Activated naive CD8-positive, alpha-beta T cell (primary cell): ENCODE measurements around the gene AP4E1.
"Not testable (repeated sequence)": the region's sequence is repeated elsewhere in the genome, so short reads cannot be mapped to it uniquely, and the experiment has no call there.

ENCODE experiments used
- H3K27ac Mint-ChIP-seq: one replicate; pipeline ENCODE4 v1.8.0; 2021; ENCODE audit warnings: mixed read lengths
- H3K27me3 Mint-ChIP-seq: one replicate; pipeline ENCODE4 v1.8.0; 2021; ENCODE audit warnings: mixed read lengths
- H3K36me3 Mint-ChIP-seq: one replicate; pipeline ENCODE4 v1.8.0; 2021; ENCODE audit warnings: mixed read lengths
- H3K4me1 Mint-ChIP-seq: one replicate; pipeline ENCODE4 v1.8.0; 2021; ENCODE audit warnings: low read depth, mixed read lengths
- H3K4me3 Mint-ChIP-seq: one replicate; pipeline ENCODE4 v1.8.0; 2021; ENCODE audit warnings: mild to moderate bottlenecking, mixed read lengths
- H3K9me3 Mint-ChIP-seq: one replicate; pipeline ENCODE4 v1.8.0; 2021; ENCODE audit warnings: low read depth, mixed read lengths

Gene AP4E1

DNA sequence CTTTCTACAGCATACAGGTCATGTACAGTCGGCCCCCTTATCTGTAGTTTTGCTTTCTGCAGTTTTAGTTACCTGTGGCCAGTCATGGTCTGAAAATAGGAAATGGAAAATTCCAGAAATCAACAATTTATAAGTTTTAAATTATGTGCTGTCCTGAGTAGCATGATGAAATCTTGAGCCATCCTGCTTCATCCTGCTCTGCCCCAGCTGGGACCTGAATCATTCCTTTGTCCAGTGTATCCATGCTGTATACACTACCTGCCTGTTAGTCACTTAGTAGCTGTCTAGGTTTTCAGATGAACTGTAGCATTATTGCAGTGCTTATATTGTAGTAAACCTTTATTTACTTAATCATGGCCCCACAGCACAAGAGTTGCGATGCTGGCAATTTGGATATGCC lies 44.8 kb downstream of the AP4E1 start:
- Mint-ChIP-seq H3K9me3 (peaks cover 4% of the 10 kb centered on the region), H3K4me1 (no peaks in the 10 kb centered on the region), H3K36me3 (peaks cover 61% of the 10 kb centered on the region), H3K27me3 (no peaks in the 10 kb centered on the region), H3K4me3 (no peak overlapping the region), H3K27ac (no peak overlapping the region)

DNA sequence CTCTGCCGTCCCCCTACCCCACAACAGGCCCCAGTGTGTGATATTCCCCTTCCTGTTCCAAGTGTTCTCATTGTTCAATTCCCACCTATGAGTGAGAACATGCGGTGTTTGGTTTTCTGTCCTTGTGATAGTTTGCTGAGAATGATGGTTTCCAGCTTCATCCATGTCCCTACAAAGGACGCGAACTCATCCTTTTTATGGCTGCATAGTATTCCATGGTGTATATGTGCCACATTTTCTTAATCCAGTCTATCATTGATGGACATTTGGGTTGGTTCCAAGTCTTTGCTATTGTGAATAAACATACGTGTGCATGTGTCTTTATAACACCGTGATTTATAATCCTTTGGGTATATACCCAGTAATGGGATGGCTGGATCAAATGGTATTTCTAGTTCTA lies 46.4 kb downstream of the AP4E1 start:
- H3K27me3 Mint-ChIP-seq, H3K4me3 Mint-ChIP-seq, H3K27ac Mint-ChIP-seq, H3K4me1 Mint-ChIP-seq: not testable (repeated sequence)
- Mint-ChIP-seq H3K9me3 (peaks cover 12% of the 10 kb centered on the region), H3K36me3 (peaks cover 69% of the 10 kb centered on the region)

DNA sequence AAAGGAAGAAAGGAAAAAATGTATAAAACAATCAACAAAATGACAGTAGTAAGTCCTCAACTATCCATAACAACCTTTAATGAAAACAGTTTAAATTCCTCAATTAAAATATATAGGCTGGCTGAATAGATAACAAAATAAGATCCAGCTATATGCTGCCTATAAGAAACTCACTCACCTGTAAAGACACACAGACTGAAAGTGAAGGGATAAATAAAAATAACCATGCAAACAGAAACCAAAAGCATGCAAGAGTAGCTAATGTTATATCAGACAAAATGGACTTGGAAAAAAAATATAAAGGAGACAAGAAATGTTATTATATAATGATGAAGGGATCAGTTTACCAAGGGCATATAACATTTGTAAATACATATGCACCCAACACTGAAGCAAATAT lies 51.2 kb downstream of the AP4E1 start:
- peaks cover 45% of the 10 kb centered on the region for H3K9me3 Mint-ChIP-seq
- H3K4me3 Mint-ChIP-seq, result no peak overlapping the region
- H3K36me3 Mint-ChIP-seq, result peaks cover 74% of the 10 kb centered on the region
- H3K27me3 Mint-ChIP-seq, result no peaks in the 10 kb centered on the region
- H3K27ac Mint-ChIP-seq, result no peak overlapping the region
- no peaks in the 10 kb centered on the region for H3K4me1 Mint-ChIP-seq

DNA sequence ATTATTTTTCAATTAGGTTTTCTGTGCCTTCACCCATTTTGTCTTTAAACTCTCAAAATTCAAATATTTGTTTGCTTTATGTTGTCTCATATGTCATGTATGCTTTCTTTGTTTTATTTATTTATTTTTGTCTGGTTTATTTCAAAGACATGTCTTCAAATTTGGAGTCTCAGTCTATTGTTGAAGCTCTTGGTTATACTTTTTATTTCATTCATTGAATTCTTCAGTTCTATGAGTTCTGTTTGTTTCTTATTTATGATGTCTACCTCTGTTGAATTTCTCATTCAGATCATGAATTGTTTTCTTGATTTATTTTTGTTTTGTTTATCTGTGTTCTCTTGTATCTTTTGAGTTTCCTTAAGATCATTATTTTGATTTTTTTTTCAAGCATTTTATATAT lies 55.6 kb downstream of the AP4E1 start:
- Mint-ChIP-seq H3K4me3 (no peak overlapping the region), H3K27me3 (no peaks in the 10 kb centered on the region), H3K9me3 (peaks cover 45% of the 10 kb centered on the region), H3K36me3 (peaks cover 71% of the 10 kb centered on the region), H3K4me1 (no peaks in the 10 kb centered on the region), H3K27ac (no peak overlapping the region)

DNA sequence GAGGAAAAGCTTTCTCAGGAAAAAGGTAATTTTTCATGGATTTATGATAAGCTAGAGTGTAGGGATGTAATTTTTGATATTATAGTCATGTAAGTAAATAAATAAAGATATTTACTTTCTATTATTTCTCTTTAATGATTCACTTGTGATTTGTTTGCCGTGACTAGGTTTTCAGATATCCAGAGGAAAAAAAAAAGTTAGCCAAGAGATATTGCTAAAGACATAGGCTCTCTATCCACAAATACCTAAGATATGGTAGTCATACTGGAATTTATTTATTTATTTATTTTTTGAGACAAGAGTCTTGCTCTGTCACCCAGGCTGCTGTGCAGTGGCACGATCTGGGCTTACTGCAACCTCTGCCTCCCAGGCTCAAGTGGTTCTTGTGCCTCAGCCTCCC lies 59.9 kb downstream of the AP4E1 start:
- Mint-ChIP-seq H3K9me3 (peaks cover 30% of the 10 kb centered on the region), H3K4me3 (no peak overlapping the region), H3K27me3 (no peaks in the 10 kb centered on the region), H3K27ac (no peak overlapping the region), H3K36me3 (peaks cover 68% of the 10 kb centered on the region), H3K4me1 (no peaks in the 10 kb centered on the region)

DNA sequence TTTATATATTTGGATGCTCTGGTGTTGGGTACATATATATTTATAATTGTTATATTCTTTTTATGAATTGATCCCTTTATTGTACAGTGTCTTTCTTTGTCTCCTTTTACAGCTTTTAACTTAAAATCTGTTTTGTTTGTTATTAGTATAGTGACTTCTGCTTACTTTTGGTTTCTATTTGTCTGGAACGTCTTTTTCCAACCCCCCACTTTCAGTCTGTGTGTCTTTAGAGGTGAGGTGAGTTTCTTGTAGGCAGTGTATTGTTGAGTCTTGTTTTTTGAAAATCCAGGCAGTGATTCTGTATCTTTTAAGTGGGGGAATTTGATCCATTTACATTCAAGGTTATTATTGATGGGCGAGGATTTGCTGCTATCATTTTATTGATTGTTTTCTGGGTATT lies 62.0 kb downstream of the AP4E1 start:
- H3K9me3 Mint-ChIP-seq, result peaks cover 25% of the 10 kb centered on the region
- peaks cover under 1% of the 10 kb centered on the region for H3K4me1 Mint-ChIP-seq
- H3K27me3 Mint-ChIP-seq, result no peaks in the 10 kb centered on the region
- H3K4me3 Mint-ChIP-seq, result no peak overlapping the region
- H3K36me3 Mint-ChIP-seq, result peaks cover 60% of the 10 kb centered on the region
- no peak overlapping the region for H3K27ac Mint-ChIP-seq

DNA sequence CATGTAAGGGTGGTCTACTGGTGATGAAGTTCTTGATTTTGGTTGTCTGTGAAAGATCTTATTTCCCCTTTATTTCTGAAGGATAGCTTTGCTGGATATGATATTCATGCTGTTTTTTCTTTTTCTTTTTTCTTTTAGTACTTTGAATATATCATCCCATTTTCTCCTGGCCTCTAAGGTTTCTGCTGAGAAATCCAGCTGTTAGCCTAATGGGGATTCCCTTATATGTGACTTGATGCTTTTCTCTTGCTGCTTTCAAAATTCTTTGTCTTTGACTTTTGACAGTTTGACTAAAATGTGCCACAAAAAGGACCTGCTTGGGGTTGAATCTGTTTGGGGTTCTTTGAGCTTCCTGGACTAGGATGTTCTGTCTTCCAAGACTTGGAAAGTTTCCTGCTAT lies 62.6 kb downstream of the AP4E1 start:
- no peak overlapping the region for H3K4me3 Mint-ChIP-seq
- peaks cover 2% of the 10 kb centered on the region for H3K4me1 Mint-ChIP-seq
- H3K27me3 Mint-ChIP-seq, result no peaks in the 10 kb centered on the region
- no peak overlapping the region for H3K27ac Mint-ChIP-seq
- peaks cover 25% of the 10 kb centered on the region for H3K9me3 Mint-ChIP-seq
- peaks cover 60% of the 10 kb centered on the region for H3K36me3 Mint-ChIP-seq

DNA sequence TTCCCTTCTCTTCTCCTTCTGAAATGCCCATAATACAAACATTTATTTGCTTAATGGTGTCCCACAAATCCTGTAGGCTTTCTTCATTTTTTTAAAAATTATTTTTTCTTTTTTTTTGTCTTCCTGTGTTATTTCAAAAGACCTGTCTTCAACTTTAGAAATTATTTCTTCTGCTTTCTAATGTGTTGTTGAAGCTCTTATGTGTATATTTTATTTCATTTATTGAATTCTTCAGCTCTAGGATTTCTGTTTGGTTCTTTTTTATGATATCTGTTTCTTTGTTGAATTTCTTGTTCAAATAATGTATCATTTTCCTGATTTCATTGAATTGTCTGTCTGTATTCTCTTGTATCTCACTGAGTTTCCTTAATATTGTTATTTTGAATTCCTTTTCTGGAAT lies 63.1 kb downstream of the AP4E1 start:
- H3K4me1 Mint-ChIP-seq, result peaks cover 2% of the 10 kb centered on the region
- H3K9me3 Mint-ChIP-seq, result peaks cover 25% of the 10 kb centered on the region
- peaks cover 60% of the 10 kb centered on the region for H3K36me3 Mint-ChIP-seq
- no peak overlapping the region for H3K27ac Mint-ChIP-seq
- H3K27me3 Mint-ChIP-seq, result no peaks in the 10 kb centered on the region
- H3K4me3 Mint-ChIP-seq, result no peak overlapping the region

DNA sequence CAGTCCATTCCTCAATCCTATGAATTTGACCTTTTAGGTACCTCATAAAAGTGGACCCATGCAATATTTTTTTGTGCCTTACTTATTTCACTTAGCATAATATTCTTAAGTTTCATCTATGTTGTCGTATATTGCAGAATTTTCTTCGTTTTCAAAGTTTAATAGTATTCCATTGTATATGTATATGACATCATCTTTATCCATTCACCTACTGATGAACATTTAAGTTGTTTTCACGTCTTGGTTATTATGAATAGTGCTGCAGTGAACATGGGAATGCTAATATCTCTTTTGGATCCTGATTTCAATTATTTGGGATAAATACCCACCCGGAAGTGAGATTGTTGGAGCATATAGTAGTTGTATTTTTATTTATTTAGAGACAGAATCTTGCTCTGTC lies 65.1 kb downstream of the AP4E1 start:
- Mint-ChIP-seq H3K9me3 (peaks cover 25% of the 10 kb centered on the region), H3K27ac (no peak overlapping the region), H3K27me3 (no peaks in the 10 kb centered on the region), H3K36me3 (peaks cover 53% of the 10 kb centered on the region), H3K4me1 (peaks cover 2% of the 10 kb centered on the region), H3K4me3 (no peak overlapping the region)

DNA sequence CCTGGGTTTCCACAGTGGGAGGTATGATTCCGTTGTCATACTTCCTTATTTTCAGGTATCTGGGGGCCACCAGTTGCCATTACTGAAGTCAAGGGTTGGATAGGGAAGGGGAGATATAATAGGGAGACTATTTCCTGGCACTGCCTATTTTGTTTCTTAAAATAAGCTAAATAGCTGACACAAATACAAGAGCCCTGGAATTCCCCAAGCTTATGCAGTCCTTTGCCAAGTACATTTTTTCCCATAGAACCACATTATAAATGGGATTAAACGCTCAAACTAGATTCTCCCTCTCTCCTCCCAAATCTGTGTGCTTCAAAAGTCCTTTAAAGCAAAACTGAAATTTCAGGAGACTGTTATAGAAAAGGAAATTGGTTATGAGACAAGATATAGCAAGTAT lies 68.7 kb downstream of the AP4E1 start:
- Mint-ChIP-seq H3K9me3 (peaks cover 8% of the 10 kb centered on the region), H3K4me1 (peaks cover 2% of the 10 kb centered on the region), H3K4me3 (no peak overlapping the region), H3K27me3 (no peaks in the 10 kb centered on the region), H3K36me3 (peaks cover 44% of the 10 kb centered on the region), H3K27ac (no peak overlapping the region)

DNA sequence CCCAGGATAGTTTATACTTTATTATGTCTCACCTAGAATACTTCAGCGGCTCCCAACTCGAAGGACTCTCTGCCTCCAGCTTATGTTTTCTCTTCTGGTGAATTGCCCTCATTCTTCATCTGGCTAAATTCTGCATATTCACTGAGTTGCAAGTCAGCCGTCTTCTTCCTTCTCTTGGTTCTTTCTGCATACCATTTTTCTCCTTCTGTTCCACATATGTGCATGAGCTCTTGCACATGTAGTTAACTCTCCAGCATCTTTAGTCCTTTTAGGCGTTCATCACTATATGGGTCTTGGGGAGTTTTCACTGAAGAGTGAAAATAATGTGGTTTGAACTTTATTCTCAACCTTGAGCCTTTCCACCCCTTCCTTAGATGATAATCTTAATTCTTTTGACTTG lies 70.1 kb downstream of the AP4E1 start:
- Mint-ChIP-seq H3K36me3 (peaks cover 45% of the 10 kb centered on the region), H3K4me1 (peaks cover 2% of the 10 kb centered on the region), H3K27me3 (no peaks in the 10 kb centered on the region), H3K4me3 (no peak overlapping the region), H3K9me3 (peaks cover 6% of the 10 kb centered on the region), H3K27ac (no peak overlapping the region)

DNA sequence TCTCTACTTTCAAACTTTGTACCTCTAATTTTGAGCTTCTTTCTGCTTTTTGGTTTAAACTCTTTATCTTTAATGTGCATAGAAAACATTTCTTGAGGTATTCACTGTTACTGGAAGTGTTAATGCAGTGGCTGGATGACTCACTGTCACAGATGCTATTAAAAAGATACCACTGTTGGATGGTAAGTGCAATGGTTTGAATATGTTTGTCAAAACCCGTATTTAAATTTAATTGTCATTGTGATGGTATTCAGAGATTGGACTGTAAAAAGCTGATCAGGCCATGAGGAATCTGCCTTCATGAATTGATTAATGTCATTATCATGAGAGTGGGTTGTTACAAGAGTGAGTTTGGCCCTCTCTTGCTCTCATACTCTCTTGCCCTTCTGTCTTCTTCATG lies 70.6 kb downstream of the AP4E1 start:
- H3K27ac Mint-ChIP-seq, result no peak overlapping the region
- H3K4me1 Mint-ChIP-seq, result peaks cover 2% of the 10 kb centered on the region
- no peaks in the 10 kb centered on the region for H3K27me3 Mint-ChIP-seq
- H3K9me3 Mint-ChIP-seq, result peaks cover 4% of the 10 kb centered on the region
- no peak overlapping the region for H3K4me3 Mint-ChIP-seq
- peaks cover 48% of the 10 kb centered on the region for H3K36me3 Mint-ChIP-seq

DNA sequence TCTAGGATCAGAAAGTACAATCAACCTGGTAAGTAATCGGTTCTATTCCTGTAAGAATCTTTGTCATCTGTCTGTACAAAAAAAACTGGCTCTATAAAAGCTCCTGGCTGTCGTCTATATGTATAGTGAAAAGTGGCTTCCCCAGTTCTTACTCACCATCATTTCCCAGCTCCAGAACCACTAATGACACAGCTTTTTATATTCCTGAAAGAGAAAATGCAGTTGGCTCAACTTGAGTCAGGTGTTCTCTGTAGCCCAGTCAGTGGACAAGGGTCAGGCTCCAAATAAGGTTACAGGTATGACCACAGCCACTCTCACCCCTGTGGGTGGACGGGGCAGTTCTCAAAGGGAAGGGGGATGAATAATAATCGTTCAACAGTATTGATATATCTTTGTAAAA lies 85.1 kb downstream of the AP4E1 start:
- no peaks in the 10 kb centered on the region for H3K27me3 Mint-ChIP-seq
- H3K9me3 Mint-ChIP-seq, result no peaks in the 10 kb centered on the region
- no peak overlapping the region for H3K4me3 Mint-ChIP-seq
- peaks cover 24% of the 10 kb centered on the region for H3K36me3 Mint-ChIP-seq
- H3K4me1 Mint-ChIP-seq, result no peaks in the 10 kb centered on the region
- no peak overlapping the region for H3K27ac Mint-ChIP-seq

DNA sequence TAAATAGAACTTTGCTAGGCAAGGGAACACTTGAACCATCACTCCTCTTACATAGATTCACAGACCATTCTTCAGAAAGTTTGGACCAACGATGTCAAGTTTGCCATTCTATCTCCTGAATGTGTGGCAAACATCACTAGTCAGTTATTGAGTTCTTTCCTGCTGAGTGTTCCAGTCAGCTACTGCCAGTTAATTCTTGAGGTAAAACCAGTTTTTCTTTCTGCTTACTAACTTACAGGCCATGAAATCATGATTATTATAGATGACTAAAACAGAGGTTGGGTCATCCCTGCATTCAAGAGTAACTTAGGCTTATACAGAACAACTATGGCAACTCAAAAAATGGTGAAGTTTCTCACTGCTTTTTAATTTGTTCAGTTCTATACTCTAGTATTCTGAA lies 88.2 kb downstream of the AP4E1 start:
- Mint-ChIP-seq H3K27me3 (no peaks in the 10 kb centered on the region), H3K36me3 (peaks cover 33% of the 10 kb centered on the region), H3K4me1 (no peaks in the 10 kb centered on the region)

DNA sequence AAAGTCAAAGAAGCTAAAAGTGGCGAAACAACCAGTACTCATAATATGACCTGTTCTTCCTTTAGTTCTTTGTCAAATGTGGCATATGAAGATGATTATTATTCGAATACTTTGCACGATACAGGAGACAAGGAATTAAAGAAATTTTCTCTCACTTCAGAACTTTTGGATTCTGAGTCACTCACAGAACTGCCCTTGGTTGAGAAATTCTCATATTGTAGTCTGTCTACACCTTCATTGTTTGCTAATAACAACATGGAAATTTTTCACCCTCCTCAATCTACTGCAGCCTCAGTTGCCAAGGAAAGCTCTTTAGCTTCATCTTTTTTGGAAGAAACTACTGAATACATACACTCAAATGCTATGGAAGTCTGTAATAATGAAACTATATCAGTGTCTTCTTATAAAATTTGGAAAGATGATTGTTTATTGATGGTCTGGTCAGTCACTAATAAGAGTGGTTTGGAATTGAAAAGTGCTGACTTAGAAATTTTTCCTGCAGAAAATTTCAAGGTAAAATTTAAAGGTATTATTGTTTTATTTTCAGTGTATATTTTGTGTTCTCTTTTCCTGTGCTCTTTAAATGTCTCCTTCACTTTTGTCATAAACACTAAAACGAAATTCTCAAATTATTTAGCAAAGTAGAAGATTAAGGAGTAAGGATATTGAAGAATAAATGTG lies 89.0 kb downstream of the AP4E1 start:
- peaks cover 38% of the 10 kb centered on the region for H3K36me3 Mint-ChIP-seq
- H3K9me3 Mint-ChIP-seq, result no peaks in the 10 kb centered on the region

More for the DNA sequence above, 88.2 kb downstream of the AP4E1 start:
- no peak overlapping the region for H3K4me3 Mint-ChIP-seq
- no peaks in the 10 kb centered on the region for H3K9me3 Mint-ChIP-seq
- no peak overlapping the region for H3K27ac Mint-ChIP-seq

DNA sequence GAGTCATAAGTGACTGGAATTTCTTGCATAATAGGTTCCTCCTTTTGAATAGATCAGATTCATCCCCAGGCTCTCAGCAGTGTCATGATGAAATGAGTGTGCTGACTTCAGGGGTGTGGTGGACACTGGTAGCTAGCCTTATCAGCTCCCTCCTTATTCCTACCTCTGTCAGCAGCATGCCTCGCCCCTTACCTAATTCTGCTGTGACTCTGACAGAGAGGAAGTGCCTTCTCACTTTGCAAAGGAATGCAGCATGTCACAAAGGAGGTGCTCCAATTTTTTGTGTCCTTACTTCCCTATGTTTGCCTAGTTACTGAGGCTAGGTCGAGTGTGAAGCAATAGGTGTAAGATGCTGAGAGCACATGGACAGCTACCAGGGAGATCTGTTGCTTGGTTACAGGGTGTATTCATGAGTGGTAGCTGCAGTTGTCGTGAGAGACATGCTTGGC lies 95.6 kb downstream of the AP4E1 start:
- H3K9me3 Mint-ChIP-seq, result peaks cover 13% of the 10 kb centered on the region
- H3K4me3 Mint-ChIP-seq, result no peak overlapping the region
- H3K27ac Mint-ChIP-seq, result no peak overlapping the region

More for the DNA sequence above, 89.0 kb downstream of the AP4E1 start:
- Mint-ChIP-seq H3K27ac (no peak overlapping the region), H3K4me1 (no peaks in the 10 kb centered on the region), H3K27me3 (no peaks in the 10 kb centered on the region), H3K4me3 (no peak overlapping the region)

More for the DNA sequence above, 95.6 kb downstream of the AP4E1 start:
- H3K4me1 Mint-ChIP-seq, result no peaks in the 10 kb centered on the region
- no peaks in the 10 kb centered on the region for H3K27me3 Mint-ChIP-seq
- peaks cover 37% of the 10 kb centered on the region for H3K36me3 Mint-ChIP-seq
